Endothelial cell of umbilical vein (primary cell): ENCODE data around the gene LRRC7.

Experiments used
- CTCF ChIP-seq, 2 donors: IDR thresholded peaks; 1 replicate in 1 of 2; 2 replicates in 1 of 2; pipeline ENCODE4 v1.5.1; 2011; ENCODE audit warnings: low read length in 2 of 2, mild to moderate bottlenecking in 2 of 2, moderate library complexity in 2 of 2, control low read depth in 1 of 2, inconsistent platforms in 1 of 2, low read depth in 1 of 2; ENCODE audit not compliant: insufficient read depth in 1 of 2; ENCODE audit errors: extremely low read depth in 1 of 2
- EZH2 ChIP-seq: IDR thresholded peaks from 2 replicates; pipeline ENCODE4 v1.6.1; 2012; ENCODE audit warnings: borderline replicate concordance, low read depth, mild to moderate bottlenecking, moderate library complexity, low read length, inconsistent platforms; ENCODE audit not compliant: severe bottlenecking
- GATA2 ChIP-seq: IDR thresholded peaks from 2 replicates; pipeline ENCODE4 v1.7.0; 2011; ENCODE audit warnings: low read depth, mild to moderate bottlenecking, moderate library complexity, mixed read lengths, low read length; ENCODE audit not compliant: insufficient read length, insufficient read depth
- MAX ChIP-seq: IDR thresholded peaks from 2 replicates; pipeline ENCODE4 v1.6.1; 2011; ENCODE audit not compliant: insufficient read depth, insufficient read length
- MYC ChIP-seq: IDR thresholded peaks from one replicate; pipeline ENCODE4 v1.6.1; 2011; ENCODE audit warnings: mild to moderate bottlenecking, low read depth, low read length
- POLR2A ChIP-seq: IDR thresholded peaks from 2 replicates; pipeline ENCODE4 v1.6.1; 2012; ENCODE audit warnings: low read depth, mild to moderate bottlenecking, control low read depth, low read length
- POLR2AphosphoS5 ChIP-seq: IDR thresholded peaks from 2 replicates; pipeline ENCODE4 v1.6.1; 2012; ENCODE audit warnings: low read depth, mild to moderate bottlenecking, control low read depth, low read length, moderate library complexity; ENCODE audit not compliant: insufficient read depth

GRCh38 chr1:69651656-69652055, 83.9 kb downstream of the LRRC7 start:
- no peak for TF ChIP-seq CTCF (IDR thresholded peaks at IDR 0.05; ENCODE audit: extremely low read depth in 1 of 2, insufficient read depth in 1 of 2, low read depth in 1 of 2, low read length in 2 of 2)
- TF ChIP-seq POLR2A: no peak
- no peak for TF ChIP-seq EZH2
- no peak for TF ChIP-seq GATA2
- no peak for TF ChIP-seq POLR2AphosphoS5
- no peak for TF ChIP-seq MYC
- TF ChIP-seq MAX: no peak
